ENCODE results near the gene RC3H1. TPM values are rescaled to one million over a fixed set of nuclear protein-coding genes. Genes with fewer than 3 reads are reported as not detected.
"Not testable (repeated sequence)": the region's sequence is repeated elsewhere in the genome, so short reads cannot be mapped to it uniquely, and the experiment has no call there.

Gene RC3H1
- total RNA-seq, 6 donors from 2014 or later, result 19.0 to 40.9 (median 31.4) TPM

DNA sequence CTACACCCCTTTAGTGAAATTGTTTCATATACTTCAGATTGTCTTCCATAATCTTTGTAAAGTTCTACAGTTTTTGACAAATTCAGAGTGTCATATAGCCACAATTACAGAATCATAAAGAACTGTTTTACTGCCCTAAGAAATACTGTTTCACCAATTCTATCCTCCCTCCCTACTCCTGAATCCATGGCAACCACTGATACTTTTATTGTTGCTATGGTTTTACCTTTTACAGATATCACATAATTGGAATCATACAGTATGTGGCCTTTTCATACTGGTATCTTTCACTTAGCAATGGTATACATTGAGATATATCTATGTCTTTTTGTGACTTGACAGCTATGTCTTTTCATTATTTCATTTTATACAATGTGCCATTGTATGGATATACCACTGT is 34.1 kb downstream of the RC3H1 start:
- ATAC-seq (ENCODE audit: low FRiP score in 2 of 2), result no peak
- H3K27ac ChIP-seq, result no peak overlapping the region
- H3K27me3 ChIP-seq, result no peaks in the 10 kb centered on the region
- no peak overlapping the region for H3K4me3 ChIP-seq
- no peak for TF ChIP-seq POLR2A (IDR thresholded peaks at IDR 0.05)
- no peak for TF ChIP-seq POLR2AphosphoS5 (IDR thresholded peaks at IDR 0.05)
- TF ChIP-seq, protein P1, sequence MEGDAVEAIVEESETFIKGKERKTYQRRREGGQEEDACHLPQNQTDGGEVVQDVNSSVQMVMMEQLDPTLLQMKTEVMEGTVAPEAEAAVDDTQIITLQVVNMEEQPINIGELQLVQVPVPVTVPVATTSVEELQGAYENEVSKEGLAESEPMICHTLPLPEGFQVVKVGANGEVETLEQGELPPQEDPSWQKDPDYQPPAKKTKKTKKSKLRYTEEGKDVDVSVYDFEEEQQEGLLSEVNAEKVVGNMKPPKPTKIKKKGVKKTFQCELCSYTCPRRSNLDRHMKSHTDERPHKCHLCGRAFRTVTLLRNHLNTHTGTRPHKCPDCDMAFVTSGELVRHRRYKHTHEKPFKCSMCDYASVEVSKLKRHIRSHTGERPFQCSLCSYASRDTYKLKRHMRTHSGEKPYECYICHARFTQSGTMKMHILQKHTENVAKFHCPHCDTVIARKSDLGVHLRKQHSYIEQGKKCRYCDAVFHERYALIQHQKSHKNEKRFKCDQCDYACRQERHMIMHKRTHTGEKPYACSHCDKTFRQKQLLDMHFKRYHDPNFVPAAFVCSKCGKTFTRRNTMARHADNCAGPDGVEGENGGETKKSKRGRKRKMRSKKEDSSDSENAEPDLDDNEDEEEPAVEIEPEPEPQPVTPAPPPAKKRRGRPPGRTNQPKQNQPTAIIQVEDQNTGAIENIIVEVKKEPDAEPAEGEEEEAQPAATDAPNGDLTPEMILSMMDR (IDR thresholded peaks at IDR 0.05), result no peak
- no peak for TF ChIP-seq EP300 (IDR thresholded peaks at IDR 0.05)
- H3K4me1 ChIP-seq, result no peaks in the 10 kb centered on the region
- DNase-seq, result no peak
- H3K36me3 ChIP-seq, result peaks cover 7 to 54% (median 32%) of the 10 kb centered on the region in 4 donors
- no peaks in the 10 kb centered on the region for H3K9me3 ChIP-seq

DNA sequence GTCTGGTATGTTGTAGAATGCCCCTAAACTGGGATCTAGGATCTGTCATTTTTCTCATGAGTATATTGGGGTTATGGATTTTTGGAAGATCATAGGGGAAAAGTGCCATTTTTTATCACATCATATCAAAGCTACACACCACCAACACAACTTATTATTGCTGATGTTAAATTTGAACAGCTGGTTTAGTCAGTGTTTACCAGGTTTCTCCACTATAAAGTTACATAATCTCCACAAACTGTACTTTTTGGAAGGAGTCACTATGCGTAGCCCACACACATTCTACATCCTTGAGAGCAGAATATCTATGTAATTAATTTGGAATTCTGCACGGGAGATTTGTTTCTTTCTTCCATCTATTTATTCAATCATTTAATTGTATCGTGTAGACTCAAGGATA is 35.2 kb downstream of the RC3H1 start:
- H3K4me1 ChIP-seq, result no peaks in the 10 kb centered on the region
- H3K36me3 ChIP-seq, result peaks cover 10 to 56% (median 36%) of the 10 kb centered on the region in 4 donors
- no peaks in the 10 kb centered on the region for H3K27me3 ChIP-seq
- ATAC-seq (ENCODE audit: low FRiP score in 2 of 2) (no peak), DNase-seq (no peak)
- H3K9me3 ChIP-seq, result no peaks in the 10 kb centered on the region
- 88 to 94% methylated on average over 3 of the region's 3 CpGs for WGBS, 2 donors
- H3K4me3 ChIP-seq, result no peak overlapping the region
- TF ChIP-seq EP300 (IDR thresholded peaks at IDR 0.05), result no peak
- no peak overlapping the region for H3K27ac ChIP-seq

DNA sequence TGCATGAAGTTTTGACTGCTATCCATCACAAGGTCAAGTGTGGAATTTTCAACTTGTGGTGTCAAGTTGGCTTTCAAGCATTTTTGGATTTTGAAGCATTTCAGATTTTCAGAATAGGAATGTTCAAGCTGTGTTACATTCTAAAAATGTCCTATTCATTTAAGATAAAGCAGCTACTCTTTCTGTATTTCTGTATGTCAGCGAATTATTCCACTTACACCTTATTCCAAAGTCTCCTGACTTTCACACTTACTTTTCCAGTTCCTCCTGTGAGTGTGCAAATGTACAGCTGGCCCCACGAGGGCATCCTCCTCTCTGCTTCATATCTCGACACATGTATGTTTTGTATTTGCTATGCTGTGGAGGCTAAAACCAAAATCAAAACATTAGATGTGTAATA is 51.9 kb downstream of the RC3H1 start:
- Histone ChIP-seq H3K4me1 (no peaks in the 10 kb centered on the region), H3K36me3 (peaks cover 48 to 97% (median 75%) of the 10 kb centered on the region in 4 donors), H3K27ac (no peak overlapping the region), H3K9me3 (no peaks in the 10 kb centered on the region), H3K27me3 (no peaks in the 10 kb centered on the region), H3K4me3 (no peak overlapping the region)
- TF ChIP-seq POLR2AphosphoS5 (IDR thresholded peaks at IDR 0.05) (no peak), POLR2A (IDR thresholded peaks at IDR 0.05) (no peak), EP300 (IDR thresholded peaks at IDR 0.05) (no peak)
- TF ChIP-seq, protein P1 (IDR thresholded peaks at IDR 0.05), result no peak
- DNase-seq, result no peak
- no peak for ATAC-seq (ENCODE audit: low FRiP score in 2 of 2)
- WGBS, 2 donors, result 83 to 84% methylated on average over 3 of the region's 3 CpGs

DNA sequence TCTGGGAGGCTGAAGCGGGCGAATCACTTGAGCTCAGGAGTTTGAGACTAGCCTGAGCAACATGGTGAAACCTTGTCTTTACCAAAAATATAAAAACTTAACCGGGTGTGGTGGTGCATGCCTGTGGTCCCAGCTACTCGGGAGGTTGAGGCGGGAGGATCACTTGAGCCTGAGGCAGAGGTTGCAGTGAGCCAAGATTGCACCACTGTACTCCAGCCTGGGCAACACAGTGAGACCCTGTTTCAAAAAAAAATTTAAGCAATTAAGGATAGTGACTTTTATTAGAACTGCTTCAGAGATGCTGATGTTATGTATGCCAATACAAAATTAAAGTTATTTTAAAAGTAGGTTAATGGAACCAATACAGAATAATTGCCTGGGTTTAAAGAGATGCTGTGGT is 56.3 kb downstream of the RC3H1 start:
- H3K27me3 ChIP-seq; H3K9me3 ChIP-seq; DNase-seq; H3K27ac ChIP-seq; H3K4me1 ChIP-seq; ATAC-seq (ENCODE audit: low FRiP score in 2 of 2); H3K4me3 ChIP-seq: not testable (repeated sequence)
- H3K36me3 ChIP-seq, result peaks cover 51 to 97% (median 66%) of the 10 kb centered on the region in 4 donors
- WGBS, 2 donors, result 97 to 98% methylated on average over 5 of the region's 5 CpGs

DNA sequence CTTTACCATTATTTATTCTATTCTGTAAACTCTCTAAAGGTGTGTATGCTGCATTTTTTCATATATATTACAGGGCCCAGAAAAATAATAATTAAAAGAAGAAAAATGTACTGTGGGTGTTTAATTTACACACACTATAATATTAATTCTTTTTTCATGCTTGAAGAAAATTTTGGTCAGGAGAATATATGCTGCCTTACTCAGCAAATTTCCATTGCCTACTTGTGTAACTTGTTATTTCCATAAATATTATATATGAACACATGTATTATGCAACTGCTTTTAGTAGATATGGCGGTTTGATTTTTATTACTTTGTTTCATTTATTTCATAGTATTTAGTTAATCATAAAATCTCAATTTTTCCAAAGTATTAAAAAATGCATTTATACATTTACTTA is 58.7 kb downstream of the RC3H1 start:
- Histone ChIP-seq H3K36me3 (peaks cover 43 to 97% (median 63%) of the 10 kb centered on the region in 4 donors), H3K9me3 (no peaks in the 10 kb centered on the region), H3K4me1 (no peaks in the 10 kb centered on the region), H3K4me3 (no peak overlapping the region), H3K27ac (no peak overlapping the region), H3K27me3 (no peaks in the 10 kb centered on the region)
- WGBS, 2 donors, result 96 to 100% methylated on average over 1 of the region's 1 CpG
- no peak for ATAC-seq (ENCODE audit: low FRiP score in 2 of 2)
- TF ChIP-seq POLR2AphosphoS5 (IDR thresholded peaks at IDR 0.05) (no peak), POLR2A (IDR thresholded peaks at IDR 0.05) (no peak), EP300 (IDR thresholded peaks at IDR 0.05) (no peak)
- TF ChIP-seq, protein P1 (IDR thresholded peaks at IDR 0.05), result no peak
- no peak for DNase-seq

DNA sequence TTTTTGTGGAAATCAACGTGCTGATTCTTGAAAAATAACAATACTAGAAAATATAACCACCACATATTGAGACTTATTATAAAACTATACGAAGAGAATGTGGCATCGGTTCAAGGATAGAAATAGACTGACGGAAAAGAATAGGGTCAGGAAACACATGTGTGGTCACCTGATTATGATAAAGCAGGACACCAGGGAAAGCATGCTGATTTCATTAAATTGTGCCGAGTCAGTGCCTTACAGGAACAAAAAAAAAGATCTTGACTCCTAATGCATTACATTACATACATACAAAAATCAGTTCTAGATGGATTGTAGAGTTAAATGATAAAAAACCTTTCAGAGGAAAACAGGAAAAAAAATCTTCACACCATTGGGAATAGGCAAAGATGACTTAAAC is 61.5 kb downstream of the RC3H1 start:
- H3K36me3 ChIP-seq, result peaks cover 34 to 97% (median 57%) of the 10 kb centered on the region in 4 donors
- DNase-seq, result no peak

More for the DNA sequence above, 61.5 kb downstream of the RC3H1 start:
- Histone ChIP-seq H3K4me1 (no peaks in the 10 kb centered on the region), H3K9me3 (no peaks in the 10 kb centered on the region), H3K4me3 (no peak overlapping the region), H3K27me3 (no peaks in the 10 kb centered on the region), H3K27ac (no peak overlapping the region)
- no peak for ATAC-seq (ENCODE audit: low FRiP score in 2 of 2)
- TF ChIP-seq EP300 (IDR thresholded peaks at IDR 0.05) (no peak), POLR2A (IDR thresholded peaks at IDR 0.05) (no peak), POLR2AphosphoS5 (IDR thresholded peaks at IDR 0.05) (no peak)
- TF ChIP-seq, protein P1 (IDR thresholded peaks at IDR 0.05), result no peak
- WGBS, 2 donors, result 59 to 63% methylated on average over 5 of the region's 5 CpGs

All from upper lobe of left lung (tissue), 6 donors.